Activated CD8-positive, alpha-beta memory T cell treated with anti-CD3 and anti-CD28 coated beads, Interleukin-2, amount 50 U/mL, for 24 hours (primary cell): ENCODE measurements around the gene CLIC5.

Experiments used
- DNase-seq: peaks from one replicate; pipeline ENCODE4 v3.0.0-alpha.2; 2020; ENCODE audit errors: extremely low read depth

CLIC5 gene

GRCh38 chr6:45895569-45895968 lies 120.1 kb downstream of the CLIC5 start:
- DNase-seq = no peak

GRCh38 chr6:45892696-45893245 lies 122.9 kb downstream of the CLIC5 start:
- no peak for DNase-seq

GRCh38 chr6:45892196-45892595 lies 123.5 kb downstream of the CLIC5 start:
- DNase-seq = no peak

DNA sequence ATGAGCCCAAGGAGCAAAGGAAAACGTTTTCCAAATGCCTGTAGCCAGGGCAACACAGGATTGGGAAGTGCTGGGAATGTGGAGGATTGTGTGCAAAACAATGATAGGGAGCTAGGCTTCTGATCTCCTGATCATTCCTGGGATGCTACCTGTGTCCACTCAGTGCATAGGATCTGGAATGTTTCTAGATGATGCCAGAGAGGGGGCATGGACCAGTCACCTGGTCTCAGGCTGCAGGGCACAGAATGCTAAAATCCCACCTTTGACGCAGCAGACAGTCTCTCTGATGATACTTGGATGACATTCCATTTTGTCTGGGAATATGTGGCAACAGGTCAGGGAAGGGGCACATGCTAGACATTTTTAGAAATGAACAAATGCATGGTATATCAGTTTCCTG lies 128.9 kb downstream of the CLIC5 start:
- no peak for DNase-seq

DNA sequence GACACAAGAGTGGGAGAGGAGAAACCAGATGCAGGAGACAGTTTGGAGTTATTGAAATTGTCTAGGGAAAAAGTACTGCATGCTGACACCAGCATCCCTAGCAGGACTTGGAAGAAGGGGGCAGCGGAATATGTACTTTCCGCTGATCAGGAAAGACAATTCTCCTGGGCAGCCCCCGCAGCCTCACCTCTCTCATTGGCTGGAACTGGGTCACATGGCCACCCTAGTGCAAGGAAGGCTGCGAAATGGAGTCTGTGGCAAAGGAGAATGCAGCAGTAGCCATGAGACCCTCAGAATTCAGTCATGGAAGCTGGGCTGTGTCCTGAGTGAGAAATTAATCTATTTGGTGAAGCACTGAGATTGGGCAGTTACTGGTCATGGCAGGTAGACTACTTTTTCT lies 131.3 kb downstream of the CLIC5 start:
- DNase-seq = no peak

DNA sequence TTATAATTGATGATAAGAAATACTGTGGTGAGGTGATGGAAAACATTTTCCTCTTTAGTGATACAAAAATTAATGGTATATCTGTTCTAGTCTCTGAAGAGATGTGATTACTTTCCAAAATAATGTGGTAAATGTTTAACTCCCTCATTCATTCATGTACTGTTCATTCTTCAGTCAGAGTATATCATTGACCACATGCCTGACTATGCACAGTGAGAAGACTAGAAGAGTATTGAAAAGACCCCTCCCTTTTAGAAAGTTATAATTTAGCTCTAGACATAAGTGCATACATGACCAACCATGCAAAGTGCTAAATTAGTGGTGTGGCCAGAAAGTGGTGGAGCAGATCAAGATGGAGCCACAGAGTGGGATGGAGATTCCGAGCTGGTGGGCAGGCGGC lies 133.0 kb downstream of the CLIC5 start:
- no peak for DNase-seq

- DNase-seq = no peak
Observed at GRCh38 chr6:45881705-45882467, 133.8 kb downstream of the CLIC5 start.

DNA sequence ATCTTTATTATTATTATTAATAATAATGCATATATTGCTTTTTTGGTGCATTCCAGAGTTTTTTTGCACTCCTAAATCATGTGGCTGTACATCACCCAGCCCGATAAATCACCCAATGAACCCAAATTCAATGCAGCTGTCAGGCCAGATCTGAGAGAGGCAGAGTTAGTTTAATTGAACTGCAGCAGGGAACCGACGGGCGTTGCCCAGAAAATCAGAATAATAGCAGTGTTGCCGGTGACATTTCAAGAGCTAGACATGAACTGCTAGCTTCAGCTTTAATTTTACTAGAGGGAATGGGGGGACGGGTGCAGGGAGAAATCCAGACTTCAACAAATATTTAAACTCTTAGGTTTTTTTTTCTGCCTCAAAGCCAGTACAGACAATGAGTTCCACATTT lies 135.0 kb downstream of the CLIC5 start:
- no peak for DNase-seq

- DNase-seq = no peak
Observed at GRCh38 chr6:45880159-45880558, 135.5 kb downstream of the CLIC5 start.

GRCh38 chr6:45877970-45878590 lies 137.6 kb downstream of the CLIC5 start:
- DNase-seq = no peak

- DNase-seq = no peak
Observed at GRCh38 chr6:45872827-45873365, 142.8 kb downstream of the CLIC5 start.

DNA sequence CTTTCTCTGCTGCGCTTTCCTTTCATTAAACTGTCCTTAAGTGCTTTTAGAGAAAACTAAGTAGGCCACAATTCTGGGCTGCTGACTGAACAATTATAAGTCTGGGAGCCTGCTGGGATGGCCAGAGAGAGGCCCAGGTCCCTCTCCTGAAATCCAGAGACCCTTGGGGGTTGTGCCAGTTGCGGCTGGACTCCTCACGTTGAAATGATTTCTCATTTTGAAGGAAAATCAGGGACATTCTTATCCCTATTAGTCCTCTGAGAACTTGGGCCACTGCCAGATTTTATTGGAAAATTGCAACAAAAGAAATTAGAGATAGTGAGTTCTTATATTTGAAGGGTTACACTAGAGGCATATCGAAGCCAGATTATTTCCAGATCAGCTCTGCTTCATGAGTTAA lies 145.1 kb downstream of the CLIC5 start:
- DNase-seq = no peak

GRCh38 chr6:45864651-45865050 lies 151.0 kb downstream of the CLIC5 start:
- DNase-seq = no peak

DNA sequence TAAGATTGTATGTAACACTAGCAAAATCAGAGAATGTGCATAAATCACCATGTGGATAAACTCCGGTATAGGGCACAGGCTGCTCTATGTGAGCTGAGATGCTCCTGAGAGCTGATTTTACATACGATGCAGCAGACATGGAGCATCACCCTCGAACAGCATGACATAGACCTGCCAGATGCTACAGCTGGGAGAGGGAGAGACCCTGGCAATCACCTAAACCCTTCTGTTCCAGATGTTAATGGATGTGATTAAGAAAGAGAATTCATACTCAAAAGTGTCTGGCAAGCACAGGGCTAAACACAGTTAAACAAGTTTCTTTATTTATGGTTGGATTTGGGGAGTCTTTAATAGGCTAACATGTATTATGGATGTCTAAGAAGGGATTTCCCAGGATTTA lies 157.0 kb downstream of the CLIC5 start:
- DNase-seq = no peak

- no peak for DNase-seq
Observed at GRCh38 chr6:45857827-45858226, 157.8 kb downstream of the CLIC5 start.

GRCh38 chr6:45855642-45856394 lies 159.8 kb downstream of the CLIC5 start:
- no peak for DNase-seq

DNA sequence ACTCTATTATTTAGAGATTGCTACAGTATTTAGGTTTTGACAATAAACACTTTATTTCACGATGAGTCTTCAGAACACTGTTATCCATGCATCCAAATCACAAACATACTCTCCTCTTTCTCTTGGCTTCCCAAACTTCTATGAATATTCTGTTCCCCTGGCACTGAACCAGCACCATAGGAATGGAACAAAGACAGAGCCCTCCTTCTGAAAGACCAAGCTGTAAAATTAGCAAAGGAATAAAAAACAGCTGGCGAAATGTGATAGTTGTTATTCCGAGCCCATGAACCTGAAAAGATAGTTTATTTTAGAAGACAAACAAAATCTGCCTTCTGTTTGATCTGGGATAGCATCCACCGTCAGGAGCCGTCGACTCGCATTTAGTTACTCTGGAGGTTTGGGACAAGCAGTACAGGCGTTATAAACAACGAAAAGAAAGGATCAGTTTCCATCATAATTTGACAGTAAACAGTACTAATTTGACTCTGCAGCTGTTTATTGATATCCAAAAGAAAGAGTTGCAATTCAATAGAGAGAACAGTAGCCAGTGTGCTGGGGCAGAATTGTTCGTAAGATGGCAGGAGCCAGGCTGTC lies 161.4 kb downstream of the CLIC5 start:
- DNase-seq = no peak

DNA sequence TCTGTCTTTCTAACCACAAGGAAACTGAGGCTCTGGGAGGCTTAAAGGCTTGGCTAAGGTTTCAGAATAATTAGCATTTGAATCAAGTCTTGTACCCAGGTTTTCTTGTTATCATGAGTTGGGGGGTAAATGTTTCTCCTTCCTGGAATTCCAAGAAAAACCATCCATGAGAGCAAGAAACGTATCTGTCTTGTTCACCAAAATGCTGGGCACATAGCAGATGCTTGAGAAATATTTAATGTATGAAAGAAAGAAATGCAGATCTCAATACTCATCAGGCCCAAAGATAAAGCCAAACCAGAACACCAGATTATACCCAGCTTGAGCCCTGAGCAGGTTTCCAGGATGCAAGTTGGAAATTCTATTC lies 164.6 kb downstream of the CLIC5 start:
- no peak for DNase-seq

DNA sequence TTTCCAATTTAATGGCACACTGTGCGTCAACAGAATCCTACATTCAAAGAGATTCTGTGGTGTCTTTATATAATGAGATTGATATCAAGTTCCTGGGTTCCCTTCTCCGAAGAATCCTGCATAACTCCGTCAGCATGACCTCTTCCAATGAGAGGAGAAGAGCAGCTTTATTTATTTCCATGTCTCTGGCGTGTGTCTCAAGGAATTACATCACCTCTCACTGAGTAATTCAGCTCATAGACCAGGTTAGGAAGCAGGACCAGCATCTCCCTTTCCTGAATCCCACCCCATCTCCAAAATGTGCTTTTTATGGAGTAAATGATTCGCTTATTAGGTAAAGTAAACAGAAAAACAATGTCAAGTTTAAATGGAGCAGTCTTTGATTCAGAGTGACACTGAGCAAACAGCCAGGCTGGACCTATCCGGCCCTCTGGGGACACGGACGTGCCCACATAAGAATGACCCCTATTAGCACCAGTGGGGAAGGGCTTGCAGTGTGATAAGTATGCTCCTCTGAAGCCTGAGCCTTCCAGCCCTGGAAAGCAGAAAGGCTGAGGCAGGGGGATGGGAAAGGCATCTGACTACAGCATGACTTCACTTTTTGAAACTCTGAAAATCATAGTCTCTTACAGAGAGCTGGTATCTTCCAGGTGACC lies 165.2 kb downstream of the CLIC5 start:
- DNase-seq = no peak

- DNase-seq = no peak
Observed at GRCh38 chr6:45845567-45845966, 170.1 kb downstream of the CLIC5 start.

DNA sequence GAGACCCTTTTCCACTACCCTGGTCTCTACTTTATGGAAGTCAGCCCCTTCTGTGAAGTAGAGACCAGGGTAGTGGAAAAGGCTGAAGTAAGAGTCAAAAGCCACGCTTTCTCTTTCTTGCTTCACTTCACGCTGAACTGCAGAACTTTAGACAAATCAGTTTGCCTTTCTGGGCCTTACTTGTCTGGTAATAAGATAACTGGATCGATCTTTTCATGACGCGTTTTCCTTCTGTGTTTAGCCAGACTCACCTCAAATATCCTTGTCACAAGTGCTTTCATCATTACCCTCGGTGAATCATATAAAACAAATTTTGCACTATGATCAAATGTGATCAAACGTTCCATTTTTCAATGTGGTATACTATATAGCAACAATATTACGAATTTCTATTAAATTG lies 170.7 kb downstream of the CLIC5 start:
- no peak for DNase-seq
